Hepatocyte (in vitro differentiated cells): ENCODE data around the gene BACH2. TPM values are rescaled to one million over a fixed set of nuclear protein-coding genes. Genes with fewer than 3 reads are reported as not detected.

Experiments used
- DNase-seq: peaks from one replicate; pipeline ENCODE4 v3.0.0-alpha.2; 2016; ENCODE audit warnings: low spot score
- H2AFZ ChIP-seq: fragments of 200-600 bp; sonication (generic); 2 replicates; pipeline ENCODE4 v1.6.0; 2016; ENCODE audit warnings: antibody characterized with exemption, mild to moderate bottlenecking
- H3K27ac ChIP-seq: fragments of 200-600 bp; sonication (generic); 2 replicates; pipeline ENCODE4 v1.5.1; 2016; ENCODE audit warnings: mild to moderate bottlenecking
- H3K27me3 ChIP-seq: fragments of 200-600 bp; sonication (generic); 2 replicates; pipeline ENCODE4 v1.6.1; 2016
- H3K36me3 ChIP-seq: fragments of 200-600 bp; sonication (generic); replicated peaks from 2 replicates; pipeline ENCODE4 v1.5.1; 2016; ENCODE audit warnings: low read depth; ENCODE audit not compliant: insufficient read depth
- H3K4me1 ChIP-seq: fragments of 200-600 bp; sonication (generic); 2 replicates; pipeline ENCODE4 v1.5.1; 2016; ENCODE audit warnings: mild to moderate bottlenecking, moderate library complexity; ENCODE audit not compliant: insufficient read depth
- H3K4me2 ChIP-seq: fragments of 200-600 bp; sonication (generic); 2 replicates; pipeline ENCODE4 v1.6.0; 2016
- H3K4me3 ChIP-seq: fragments of 200-600 bp; sonication (generic); 2 replicates; pipeline ENCODE4 v1.5.1; 2016; ENCODE audit warnings: mild to moderate bottlenecking
- H3K79me2 ChIP-seq: fragments of 200-600 bp; sonication (generic); 2 replicates; pipeline ENCODE4 v1.6.0; 2017; ENCODE audit warnings: mild to moderate bottlenecking
- H3K9me2 ChIP-seq: fragments of 200-600 bp; sonication (generic); replicated peaks from 2 replicates; pipeline ENCODE4 v1.6.0; 2017; ENCODE audit warnings: mild to moderate bottlenecking; ENCODE audit not compliant: insufficient read depth
- H3K9me3 ChIP-seq: fragments of 200-600 bp; sonication (generic); 2 replicates; pipeline ENCODE4 v1.5.1; 2016; ENCODE audit warnings: low read depth, mild to moderate bottlenecking
- H4K20me1 ChIP-seq: fragments of 200-600 bp; sonication (generic); 2 replicates; pipeline ENCODE4 v1.6.0; 2016; ENCODE audit warnings: mild to moderate bottlenecking; ENCODE audit not compliant: insufficient read depth, poor library complexity, severe bottlenecking
- EZH2 ChIP-seq: fragments of 200-600 bp; sonication (generic); IDR thresholded peaks from 2 replicates; pipeline ENCODE4 v1.6.1; 2016; ENCODE audit warnings: antibody characterized with exemption, mild to moderate bottlenecking, borderline replicate concordance
- EZH2phosphoT487 ChIP-seq: fragments of 200-600 bp; sonication (generic); IDR thresholded peaks from one replicate; pipeline ENCODE4 v1.6.1; 2018; ENCODE audit warnings: antibody characterized with exemption, mild to moderate bottlenecking, low read depth, moderate library complexity; ENCODE audit not compliant: unreplicated experiment, severe bottlenecking
- WGBS: methylation state at CpG from one replicate; pipeline ENCODE4 v1.1.6; 2016; ENCODE audit warnings: low lambda C conversion rate; ENCODE audit errors: missing lambda C conversion rate; 5-methylcytosine and 5-hydroxymethylcytosine counted together
- polyA plus RNA-seq: library from polyadenylated mRNA; unstranded; fragments of >200 nt; fragmentation: Nextera tagmentation; extraction: Ambion mirVana; gene quantifications from 2 replicates; pipeline ENCODE4 v1.2.1, GENCODE V29; 2016
- total RNA-seq: library from RNA; depleted of rRNA; stranded (reverse); fragments of >200 nt; gene quantifications from 2 replicates; pipeline ENCODE4 v1.2.3, GENCODE V29; 2014
- TF ChIP-seq, protein P1 (sequence below): fragments of 200-600 bp; sonication (generic); IDR thresholded peaks from 2 replicates; pipeline ENCODE4 v1.5.1; 2016; ENCODE audit warnings: antibody characterized with exemption, mild to moderate bottlenecking; ENCODE audit not compliant: poor library complexity

The BACH2 gene
- total and polyA plus RNA-seq, 2 experiments from 2014 or later, result 2.3 to 2.6 TPM

DNA sequence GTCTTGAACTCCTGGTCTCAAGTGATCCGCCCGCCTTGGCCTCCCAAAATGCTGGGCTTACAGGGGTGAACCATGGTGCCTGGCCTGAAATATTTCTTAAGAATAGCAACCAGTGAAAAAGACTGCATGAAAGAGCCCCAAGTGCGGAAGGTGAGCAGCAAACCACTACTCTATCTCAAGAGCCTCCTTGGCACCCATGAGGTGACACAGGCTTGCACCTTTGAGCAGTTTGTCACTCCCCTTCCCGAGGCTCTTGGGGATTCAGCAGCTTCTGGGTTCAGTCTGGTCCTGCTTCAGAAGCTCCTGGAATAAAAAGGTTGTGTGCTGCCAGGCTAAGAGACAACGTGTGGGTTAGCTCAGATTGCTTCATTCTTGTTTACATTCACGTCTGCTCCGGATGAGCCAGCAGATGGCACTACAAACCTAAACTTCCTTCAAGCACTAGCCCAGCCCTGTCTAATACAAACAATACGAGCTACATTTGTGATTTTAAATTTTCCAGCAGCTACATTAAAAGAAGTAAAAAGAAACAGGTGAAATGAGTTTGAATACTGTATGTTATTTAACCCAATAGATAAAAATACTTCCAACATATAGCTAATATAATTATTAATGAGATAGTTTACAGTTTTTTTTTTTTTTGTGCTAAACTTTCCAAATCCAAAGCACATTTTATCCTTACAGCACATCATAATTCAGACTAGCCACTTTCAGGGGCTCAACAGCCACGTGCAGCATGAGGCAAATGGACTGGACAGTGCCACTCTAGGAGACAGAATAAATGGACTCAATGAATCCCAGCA, 356.2 kb downstream of the BACH2 start:
- TF ChIP-seq EZH2 (no peak), EZH2phosphoT487 (no peak)
- TF ChIP-seq, protein P1, sequence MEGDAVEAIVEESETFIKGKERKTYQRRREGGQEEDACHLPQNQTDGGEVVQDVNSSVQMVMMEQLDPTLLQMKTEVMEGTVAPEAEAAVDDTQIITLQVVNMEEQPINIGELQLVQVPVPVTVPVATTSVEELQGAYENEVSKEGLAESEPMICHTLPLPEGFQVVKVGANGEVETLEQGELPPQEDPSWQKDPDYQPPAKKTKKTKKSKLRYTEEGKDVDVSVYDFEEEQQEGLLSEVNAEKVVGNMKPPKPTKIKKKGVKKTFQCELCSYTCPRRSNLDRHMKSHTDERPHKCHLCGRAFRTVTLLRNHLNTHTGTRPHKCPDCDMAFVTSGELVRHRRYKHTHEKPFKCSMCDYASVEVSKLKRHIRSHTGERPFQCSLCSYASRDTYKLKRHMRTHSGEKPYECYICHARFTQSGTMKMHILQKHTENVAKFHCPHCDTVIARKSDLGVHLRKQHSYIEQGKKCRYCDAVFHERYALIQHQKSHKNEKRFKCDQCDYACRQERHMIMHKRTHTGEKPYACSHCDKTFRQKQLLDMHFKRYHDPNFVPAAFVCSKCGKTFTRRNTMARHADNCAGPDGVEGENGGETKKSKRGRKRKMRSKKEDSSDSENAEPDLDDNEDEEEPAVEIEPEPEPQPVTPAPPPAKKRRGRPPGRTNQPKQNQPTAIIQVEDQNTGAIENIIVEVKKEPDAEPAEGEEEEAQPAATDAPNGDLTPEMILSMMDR, result peak; percentile 92
- H3K79me2 ChIP-seq, result no peaks in the 10 kb centered on the region
- 31% methylated on average over 9 of the region's 9 CpGs for WGBS
- no peaks in the 10 kb centered on the region for H3K9me3 ChIP-seq
- H3K36me3 ChIP-seq, result no peaks in the 10 kb centered on the region
- peaks cover 12% of the 10 kb centered on the region for H3K4me1 ChIP-seq
- H3K4me2 ChIP-seq, result peak overlapping the region; percentile 23
- no peak overlapping the region for H2AFZ ChIP-seq
- H3K27me3 ChIP-seq, result peaks cover 5% of the 10 kb centered on the region
- no peaks in the 10 kb centered on the region for H3K9me2 ChIP-seq
- no peak overlapping the region for H3K27ac ChIP-seq
- no peaks in the 10 kb centered on the region for H4K20me1 ChIP-seq
- H3K4me3 ChIP-seq, result no peak overlapping the region
- peak; percentile 88 for DNase-seq

DNA sequence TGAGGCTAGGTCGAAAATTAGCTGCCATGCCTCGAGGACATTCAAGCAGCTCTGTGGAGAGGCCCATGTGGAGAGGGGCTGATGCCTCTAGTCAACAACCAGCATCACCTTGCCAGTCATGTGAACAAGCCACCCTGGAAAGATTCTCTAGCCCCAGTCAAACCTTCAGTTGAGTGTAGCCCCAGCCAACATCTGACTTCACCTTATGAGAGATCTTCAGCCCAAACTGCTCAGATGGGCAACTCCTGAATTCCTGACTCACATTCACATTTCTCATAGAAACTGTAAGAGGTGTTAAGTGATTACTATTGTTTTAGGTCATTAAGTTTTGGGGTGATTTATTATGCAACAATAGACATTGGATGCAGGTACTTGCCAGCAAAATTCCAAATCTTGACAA, 357.5 kb downstream of the BACH2 start:
- no peak overlapping the region for H2AFZ ChIP-seq
- no peak overlapping the region for H3K4me2 ChIP-seq
- no peaks in the 10 kb centered on the region for H3K36me3 ChIP-seq
- 91% methylated on average over 2 of the region's 2 CpGs for WGBS
- TF ChIP-seq EZH2 (no peak), EZH2phosphoT487 (no peak)
- TF ChIP-seq, protein P1, result no peak
- H3K9me3 ChIP-seq, result no peaks in the 10 kb centered on the region
- H3K4me3 ChIP-seq, result no peak overlapping the region
- no peaks in the 10 kb centered on the region for H4K20me1 ChIP-seq
- H3K27ac ChIP-seq, result no peak overlapping the region
- DNase-seq, result no peak
- H3K9me2 ChIP-seq, result no peaks in the 10 kb centered on the region
- H3K4me1 ChIP-seq, result peaks cover 12% of the 10 kb centered on the region
- H3K79me2 ChIP-seq, result no peaks in the 10 kb centered on the region
- peaks cover 5% of the 10 kb centered on the region for H3K27me3 ChIP-seq

DNA sequence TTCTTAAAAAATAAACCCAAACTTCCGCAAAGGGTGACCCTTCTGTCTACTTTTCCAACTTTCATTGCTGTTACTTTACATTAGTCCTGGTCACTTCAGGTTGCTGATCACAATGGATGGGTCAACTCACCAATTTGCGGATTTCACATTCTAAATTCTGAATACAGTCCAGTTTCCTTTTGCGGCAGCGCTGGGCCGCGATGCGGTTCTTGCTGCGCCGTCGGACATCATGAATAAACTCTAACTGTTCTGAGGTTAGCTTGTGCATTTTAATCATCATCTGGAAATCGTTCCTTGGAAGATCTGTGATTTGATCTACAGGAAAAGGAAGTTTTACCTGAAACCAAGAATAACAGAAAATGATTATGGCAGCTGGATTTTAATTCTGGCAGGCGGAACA, 358.6 kb downstream of the BACH2 start:
- Histone ChIP-seq H3K9me3 (no peaks in the 10 kb centered on the region), H3K79me2 (no peaks in the 10 kb centered on the region), H3K36me3 (no peaks in the 10 kb centered on the region), H4K20me1 (no peaks in the 10 kb centered on the region), H3K27me3 (peaks cover 5% of the 10 kb centered on the region), H3K9me2 (no peaks in the 10 kb centered on the region), H3K4me3 (no peak overlapping the region), H3K4me2 (no peak overlapping the region), H2AFZ (no peak overlapping the region), H3K27ac (no peak overlapping the region), H3K4me1 (peaks cover 12% of the 10 kb centered on the region)
- WGBS, result 83% methylated on average over 12 of the region's 12 CpGs
- TF ChIP-seq EZH2phosphoT487, result no peak
- TF ChIP-seq, protein P1, result no peak
- no peak for TF ChIP-seq EZH2
- DNase-seq, result no peak
